ENCODE data around the gene GRIA3. TPM values are rescaled to one million over a fixed set of nuclear protein-coding genes. Genes with fewer than 3 reads are reported as not detected.
A peak's percentile ranks its signal among the peaks of the same experiment; 100 is the strongest.

GRIA3 gene
- total RNA-seq, 1 experiment from 2014 or later, result not detected

DNA sequence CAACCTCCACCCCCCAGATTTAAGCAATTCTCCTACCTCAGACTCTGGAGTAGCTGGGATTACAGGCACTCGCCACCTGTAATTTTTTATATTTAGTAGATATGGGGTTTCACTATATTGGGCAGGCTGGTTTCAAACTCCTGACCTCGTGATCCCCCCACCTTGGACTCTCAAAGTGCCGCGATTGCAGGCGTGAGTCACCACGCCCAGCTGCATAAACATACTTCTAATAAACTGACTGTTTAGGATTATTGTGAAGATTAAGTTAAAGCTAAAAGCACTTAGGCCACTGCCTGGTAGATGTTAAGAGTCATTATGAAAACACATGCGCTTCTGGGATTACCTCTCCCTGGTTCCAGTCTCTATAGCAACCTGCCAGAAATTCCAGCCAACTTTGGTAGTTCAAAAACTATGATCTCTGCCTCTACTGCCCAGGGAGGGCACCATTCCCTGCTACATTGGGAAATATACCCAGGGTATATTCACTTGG lies 30.2 kb upstream of the GRIA3 start:
- H3K27ac Mint-ChIP-seq (ENCODE audit: low read depth, unreplicated experiment), result no peak overlapping the region
- TF ChIP-seq, protein P1, sequence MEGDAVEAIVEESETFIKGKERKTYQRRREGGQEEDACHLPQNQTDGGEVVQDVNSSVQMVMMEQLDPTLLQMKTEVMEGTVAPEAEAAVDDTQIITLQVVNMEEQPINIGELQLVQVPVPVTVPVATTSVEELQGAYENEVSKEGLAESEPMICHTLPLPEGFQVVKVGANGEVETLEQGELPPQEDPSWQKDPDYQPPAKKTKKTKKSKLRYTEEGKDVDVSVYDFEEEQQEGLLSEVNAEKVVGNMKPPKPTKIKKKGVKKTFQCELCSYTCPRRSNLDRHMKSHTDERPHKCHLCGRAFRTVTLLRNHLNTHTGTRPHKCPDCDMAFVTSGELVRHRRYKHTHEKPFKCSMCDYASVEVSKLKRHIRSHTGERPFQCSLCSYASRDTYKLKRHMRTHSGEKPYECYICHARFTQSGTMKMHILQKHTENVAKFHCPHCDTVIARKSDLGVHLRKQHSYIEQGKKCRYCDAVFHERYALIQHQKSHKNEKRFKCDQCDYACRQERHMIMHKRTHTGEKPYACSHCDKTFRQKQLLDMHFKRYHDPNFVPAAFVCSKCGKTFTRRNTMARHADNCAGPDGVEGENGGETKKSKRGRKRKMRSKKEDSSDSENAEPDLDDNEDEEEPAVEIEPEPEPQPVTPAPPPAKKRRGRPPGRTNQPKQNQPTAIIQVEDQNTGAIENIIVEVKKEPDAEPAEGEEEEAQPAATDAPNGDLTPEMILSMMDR (IDR thresholded peaks at IDR 0.05; ENCODE audit: unreplicated experiment), result no peak
- ChIA-PET CTCF (no interaction called here), POLR2A (no interaction called here)
- peaks cover 17% of the 10 kb centered on the region for H3K4me1 Mint-ChIP-seq (ENCODE audit: insufficient read depth, unreplicated experiment)
- H3K27me3 Mint-ChIP-seq (ENCODE audit: insufficient read depth, unreplicated experiment), result no peaks in the 10 kb centered on the region
- BruUV-seq (replicated peaks), result no TSS peak
- H3K9me3 Mint-ChIP-seq (ENCODE audit: unreplicated experiment), result peaks cover 17% of the 10 kb centered on the region
- DNase-seq (ENCODE audit: unreplicated experiment), result peak; percentile 48
- H3K4me3 Mint-ChIP-seq (ENCODE audit: unreplicated experiment), result no peak overlapping the region
- intact Hi-C loops (cut with micrococcal nuclease), result no loop called here
- H3K36me3 Mint-ChIP-seq (ENCODE audit: insufficient read depth, unreplicated experiment), result no peaks in the 10 kb centered on the region

DNA sequence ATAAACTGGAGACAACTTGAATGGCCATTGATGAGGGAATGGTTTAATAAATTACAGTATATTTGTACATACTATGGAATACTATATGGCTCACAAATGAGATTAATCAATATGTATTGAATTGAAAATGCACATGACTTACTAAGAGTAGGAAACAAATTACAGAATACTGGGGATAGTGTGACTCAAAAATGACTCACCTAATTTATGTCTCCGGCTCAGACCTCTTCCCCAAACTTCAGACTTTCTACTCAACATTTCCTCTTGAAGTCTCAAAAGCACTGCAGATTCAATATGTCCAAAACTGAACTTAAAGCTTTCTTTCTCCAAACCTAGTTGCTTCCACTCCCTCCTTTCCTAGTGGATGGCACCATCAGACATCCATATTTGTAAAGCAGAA lies 28.8 kb upstream of the GRIA3 start:
- H3K27me3 Mint-ChIP-seq (ENCODE audit: insufficient read depth, unreplicated experiment), result no peaks in the 10 kb centered on the region
- intact Hi-C loops (cut with micrococcal nuclease), result no loop called here
- H3K4me3 Mint-ChIP-seq (ENCODE audit: unreplicated experiment), result no peak overlapping the region
- ChIA-PET POLR2A (no interaction called here), CTCF (no interaction called here)
- H3K36me3 Mint-ChIP-seq (ENCODE audit: insufficient read depth, unreplicated experiment), result no peaks in the 10 kb centered on the region
- peaks cover 24% of the 10 kb centered on the region for H3K9me3 Mint-ChIP-seq (ENCODE audit: unreplicated experiment)
- H3K4me1 Mint-ChIP-seq (ENCODE audit: insufficient read depth, unreplicated experiment), result peaks cover 17% of the 10 kb centered on the region
- DNase-seq (ENCODE audit: unreplicated experiment), result peak; percentile 28
- TF ChIP-seq, protein P1 (IDR thresholded peaks at IDR 0.05; ENCODE audit: unreplicated experiment), result no peak
- BruUV-seq (replicated peaks), result no TSS peak
- H3K27ac Mint-ChIP-seq (ENCODE audit: low read depth, unreplicated experiment), result peak overlapping the region; percentile 47

DNA sequence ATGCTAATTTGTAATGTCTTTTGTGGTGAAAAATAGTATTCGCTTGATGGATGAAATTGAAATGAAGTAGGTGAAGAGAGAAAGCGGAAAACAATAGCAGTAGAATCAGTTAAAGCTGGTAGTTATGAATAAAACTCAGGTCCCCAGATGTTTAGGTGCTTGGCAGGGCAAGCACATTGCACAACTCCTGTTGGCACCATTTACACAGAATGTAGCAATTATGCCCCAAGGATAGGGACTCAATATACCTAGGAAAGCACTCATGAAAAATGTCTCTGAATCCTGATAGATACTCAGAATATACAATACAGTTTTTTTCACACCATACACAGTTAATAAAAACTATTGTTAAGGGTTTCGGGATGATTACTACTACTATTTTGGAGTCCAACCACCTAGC lies 26.5 kb upstream of the GRIA3 start:
- peak; percentile 83 for DNase-seq (ENCODE audit: unreplicated experiment)
- TF ChIP-seq, protein P1 (IDR thresholded peaks at IDR 0.05; ENCODE audit: unreplicated experiment), result no peak
- H3K27ac Mint-ChIP-seq (ENCODE audit: low read depth, unreplicated experiment), result no peak overlapping the region
- ChIA-PET POLR2A (interaction anchor here (0.6 to 1.7 kb wide), 2 partner anchors 10 to 79 kb away, joined by 4 read pairs; no protein-coding TSS in a partner anchor), CTCF (interaction anchor here (0.7 to 1.1 kb wide), 2 partner anchors 14 to 340 kb away, joined by 3 to 4 read pairs; no protein-coding TSS in a partner anchor)
- no peaks in the 10 kb centered on the region for H3K36me3 Mint-ChIP-seq (ENCODE audit: insufficient read depth, unreplicated experiment)
- intact Hi-C loops (cut with micrococcal nuclease), result no loop called here
- H3K4me1 Mint-ChIP-seq (ENCODE audit: insufficient read depth, unreplicated experiment), result peaks cover 17% of the 10 kb centered on the region
- no peaks in the 10 kb centered on the region for H3K27me3 Mint-ChIP-seq (ENCODE audit: insufficient read depth, unreplicated experiment)
- no TSS peak for BruUV-seq (replicated peaks)
- H3K4me3 Mint-ChIP-seq (ENCODE audit: unreplicated experiment), result no peak overlapping the region
- H3K9me3 Mint-ChIP-seq (ENCODE audit: unreplicated experiment), result peaks cover 17% of the 10 kb centered on the region

DNA sequence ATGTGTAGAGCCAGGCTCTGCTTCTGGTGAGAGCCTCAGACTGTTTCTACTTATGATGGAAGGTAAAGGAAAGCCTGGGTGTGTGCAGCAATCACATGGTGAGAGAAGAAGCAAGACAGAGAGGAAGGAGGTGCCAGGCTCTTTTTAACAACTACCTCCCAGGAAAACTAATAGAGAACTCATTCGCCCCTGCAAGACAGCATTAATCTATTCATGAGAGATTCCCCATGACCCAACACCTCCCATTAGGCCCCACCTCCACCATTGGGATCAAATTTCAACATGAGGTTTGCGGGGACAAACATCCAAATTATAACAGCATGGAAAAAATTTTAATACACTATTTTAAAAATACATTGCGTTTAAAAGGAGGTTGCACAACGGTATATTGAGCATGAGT lies 24.7 kb upstream of the GRIA3 start:
- POLR2A ChIA-PET, result no interaction called here
- intact Hi-C loops (cut with micrococcal nuclease), result no loop called here
- H3K36me3 Mint-ChIP-seq (ENCODE audit: insufficient read depth, unreplicated experiment), result no peaks in the 10 kb centered on the region
- no peak for DNase-seq (ENCODE audit: unreplicated experiment)
- TF ChIP-seq, protein P1 (IDR thresholded peaks at IDR 0.05; ENCODE audit: unreplicated experiment), result no peak
- no peak overlapping the region for H3K4me3 Mint-ChIP-seq (ENCODE audit: unreplicated experiment)
- BruUV-seq (replicated peaks), result no TSS peak
- CTCF ChIA-PET, result interaction anchor here (0.6 kb wide), 1 partner anchor 371 kb away, joined by 5 read pairs; no protein-coding TSS in a partner anchor
- peaks cover 17% of the 10 kb centered on the region for H3K9me3 Mint-ChIP-seq (ENCODE audit: unreplicated experiment)
- H3K27me3 Mint-ChIP-seq (ENCODE audit: insufficient read depth, unreplicated experiment), result no peaks in the 10 kb centered on the region
- H3K27ac Mint-ChIP-seq (ENCODE audit: low read depth, unreplicated experiment), result no peak overlapping the region
- peaks cover 17% of the 10 kb centered on the region for H3K4me1 Mint-ChIP-seq (ENCODE audit: insufficient read depth, unreplicated experiment)
